ENCODE results near the gene NID2.

NID2 gene, protein sequence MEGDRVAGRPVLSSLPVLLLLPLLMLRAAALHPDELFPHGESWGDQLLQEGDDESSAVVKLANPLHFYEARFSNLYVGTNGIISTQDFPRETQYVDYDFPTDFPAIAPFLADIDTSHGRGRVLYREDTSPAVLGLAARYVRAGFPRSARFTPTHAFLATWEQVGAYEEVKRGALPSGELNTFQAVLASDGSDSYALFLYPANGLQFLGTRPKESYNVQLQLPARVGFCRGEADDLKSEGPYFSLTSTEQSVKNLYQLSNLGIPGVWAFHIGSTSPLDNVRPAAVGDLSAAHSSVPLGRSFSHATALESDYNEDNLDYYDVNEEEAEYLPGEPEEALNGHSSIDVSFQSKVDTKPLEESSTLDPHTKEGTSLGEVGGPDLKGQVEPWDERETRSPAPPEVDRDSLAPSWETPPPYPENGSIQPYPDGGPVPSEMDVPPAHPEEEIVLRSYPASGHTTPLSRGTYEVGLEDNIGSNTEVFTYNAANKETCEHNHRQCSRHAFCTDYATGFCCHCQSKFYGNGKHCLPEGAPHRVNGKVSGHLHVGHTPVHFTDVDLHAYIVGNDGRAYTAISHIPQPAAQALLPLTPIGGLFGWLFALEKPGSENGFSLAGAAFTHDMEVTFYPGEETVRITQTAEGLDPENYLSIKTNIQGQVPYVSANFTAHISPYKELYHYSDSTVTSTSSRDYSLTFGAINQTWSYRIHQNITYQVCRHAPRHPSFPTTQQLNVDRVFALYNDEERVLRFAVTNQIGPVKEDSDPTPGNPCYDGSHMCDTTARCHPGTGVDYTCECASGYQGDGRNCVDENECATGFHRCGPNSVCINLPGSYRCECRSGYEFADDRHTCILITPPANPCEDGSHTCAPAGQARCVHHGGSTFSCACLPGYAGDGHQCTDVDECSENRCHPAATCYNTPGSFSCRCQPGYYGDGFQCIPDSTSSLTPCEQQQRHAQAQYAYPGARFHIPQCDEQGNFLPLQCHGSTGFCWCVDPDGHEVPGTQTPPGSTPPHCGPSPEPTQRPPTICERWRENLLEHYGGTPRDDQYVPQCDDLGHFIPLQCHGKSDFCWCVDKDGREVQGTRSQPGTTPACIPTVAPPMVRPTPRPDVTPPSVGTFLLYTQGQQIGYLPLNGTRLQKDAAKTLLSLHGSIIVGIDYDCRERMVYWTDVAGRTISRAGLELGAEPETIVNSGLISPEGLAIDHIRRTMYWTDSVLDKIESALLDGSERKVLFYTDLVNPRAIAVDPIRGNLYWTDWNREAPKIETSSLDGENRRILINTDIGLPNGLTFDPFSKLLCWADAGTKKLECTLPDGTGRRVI (N-terminal part only)

DNA sequence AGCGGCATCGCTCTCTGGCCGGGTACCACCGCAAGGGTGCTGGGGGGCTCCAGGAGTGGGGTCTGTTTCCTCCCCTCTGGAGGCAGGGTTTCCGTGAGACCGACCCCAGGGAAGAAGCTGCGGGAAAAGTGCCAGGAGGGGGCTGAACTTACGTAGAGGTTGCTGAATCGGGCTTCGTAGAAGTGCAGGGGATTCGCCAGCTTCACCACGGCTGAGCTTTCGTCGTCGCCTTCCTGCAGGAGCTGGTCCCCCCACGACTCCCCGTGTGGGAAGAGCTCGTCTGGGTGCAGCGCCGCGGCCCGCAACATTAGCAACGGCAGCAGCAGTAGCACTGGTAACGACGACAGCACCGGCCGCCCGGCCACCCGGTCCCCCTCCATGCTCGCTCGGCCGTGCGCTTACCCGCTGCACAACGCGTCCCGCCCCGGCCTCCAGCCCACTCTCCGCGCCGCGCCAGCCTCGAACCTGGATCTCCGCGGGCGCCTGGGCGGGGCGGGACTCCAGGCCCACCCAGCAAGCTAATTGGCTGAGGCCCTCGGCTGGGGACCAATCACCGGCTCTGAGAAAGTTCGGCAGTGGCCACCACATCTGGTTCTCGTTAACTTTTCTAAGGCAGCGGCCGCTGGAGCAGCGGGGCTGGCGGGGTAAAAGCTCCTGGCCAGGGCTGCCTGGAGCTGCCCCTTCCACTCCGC, at the start of gene NID2:
Gene NID2, minus strand, starts transcription at position 445 of the 692 bp plus-strand sequence. Its CDS starts 65 bp downstream, at position 380.
- H3K36me3 ChIP-seq (ENCODE audit: control insufficient read depth, low read length), result no peaks in the 10 kb centered on the region
- H3K4me2 ChIP-seq (ENCODE audit: low read length), result no peak within 1 kb of the TSS
- no peaks in the 10 kb centered on the region for H3K4me1 ChIP-seq (ENCODE audit: control insufficient read depth, low read length)
- no peaks in the 10 kb centered on the region for H3K79me2 ChIP-seq (ENCODE audit: control insufficient read depth, low read length)
- no peak for TF ChIP-seq EZH2phosphoT487 (IDR thresholded peaks at IDR 0.05; ENCODE audit: borderline replicate concordance, low read length)
- peaks cover 10% of the 10 kb centered on the region for H3K9me3 ChIP-seq (ENCODE audit: control insufficient read depth, insufficient read depth, low read length)
- no peaks in the 10 kb centered on the region for H3K9me2 ChIP-seq (replicated peaks; ENCODE audit: control insufficient read depth, low read length)
- no peaks in the 10 kb centered on the region for H3F3A ChIP-seq (ENCODE audit: control insufficient read depth, insufficient read depth)
- peaks cover 7% of the 10 kb centered on the region; the same call in 1 of the 2 replicates for H3K27me3 ChIP-seq (ENCODE audit: control insufficient read depth, low read length)
- no peak within 1 kb of the TSS for H3K4me3 ChIP-seq (ENCODE audit: low read length)
- H4K20me1 ChIP-seq (ENCODE audit: control insufficient read depth, insufficient read depth, low read depth, low read length), result no peaks in the 10 kb centered on the region
- no peak within 1 kb of the TSS for H3K27ac ChIP-seq (ENCODE audit: low read depth, low read length)

DNA sequence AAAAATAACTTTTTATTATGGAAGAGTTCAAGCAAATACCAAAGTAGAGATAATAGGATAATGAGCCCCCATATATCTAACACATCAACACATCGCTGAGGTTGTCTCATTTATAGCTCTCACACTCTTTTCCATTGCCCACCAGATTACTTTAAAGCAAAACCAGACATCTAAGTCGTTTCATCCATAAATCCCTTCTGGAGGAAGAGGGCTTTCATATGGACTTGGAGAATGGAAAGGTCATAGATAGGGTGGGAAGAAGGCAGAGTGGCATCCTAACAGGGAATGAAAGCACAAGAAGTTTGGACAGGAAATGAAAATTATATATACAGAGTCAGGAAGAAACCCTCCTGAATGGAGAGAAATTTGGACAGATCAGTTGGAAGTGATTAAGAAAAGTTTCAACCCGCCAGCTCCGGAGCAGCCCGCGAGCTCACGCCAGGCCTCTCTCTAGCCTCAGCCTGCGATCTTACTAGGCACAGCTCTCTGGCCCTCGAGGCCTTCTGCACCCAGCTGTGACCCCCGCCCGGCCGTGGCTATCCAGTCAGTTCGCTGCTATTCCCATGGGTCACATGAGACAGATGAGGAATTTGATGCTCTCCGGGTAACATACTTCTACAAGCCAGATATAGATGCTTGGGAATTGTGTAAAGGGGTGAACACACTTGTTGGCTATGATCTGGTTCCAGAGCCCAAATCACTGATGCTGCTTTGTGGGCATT, 48.4 kb upstream of the NID2 start:
- H3K79me2 ChIP-seq (ENCODE audit: control insufficient read depth, low read length), result no peaks in the 10 kb centered on the region
- H3K4me2 ChIP-seq (ENCODE audit: low read length), result no peak overlapping the region
- no peak overlapping the region for H3K4me3 ChIP-seq (ENCODE audit: low read length)
- no peaks in the 10 kb centered on the region for H3K27me3 ChIP-seq (ENCODE audit: control insufficient read depth, low read length)
- H4K20me1 ChIP-seq (ENCODE audit: control insufficient read depth, insufficient read depth, low read depth, low read length), result no peaks in the 10 kb centered on the region
- H3K36me3 ChIP-seq (ENCODE audit: control insufficient read depth, low read length), result no peaks in the 10 kb centered on the region
- no peak for TF ChIP-seq EZH2phosphoT487 (IDR thresholded peaks at IDR 0.05; ENCODE audit: borderline replicate concordance, low read length)
- TF ChIP-seq, protein P1, sequence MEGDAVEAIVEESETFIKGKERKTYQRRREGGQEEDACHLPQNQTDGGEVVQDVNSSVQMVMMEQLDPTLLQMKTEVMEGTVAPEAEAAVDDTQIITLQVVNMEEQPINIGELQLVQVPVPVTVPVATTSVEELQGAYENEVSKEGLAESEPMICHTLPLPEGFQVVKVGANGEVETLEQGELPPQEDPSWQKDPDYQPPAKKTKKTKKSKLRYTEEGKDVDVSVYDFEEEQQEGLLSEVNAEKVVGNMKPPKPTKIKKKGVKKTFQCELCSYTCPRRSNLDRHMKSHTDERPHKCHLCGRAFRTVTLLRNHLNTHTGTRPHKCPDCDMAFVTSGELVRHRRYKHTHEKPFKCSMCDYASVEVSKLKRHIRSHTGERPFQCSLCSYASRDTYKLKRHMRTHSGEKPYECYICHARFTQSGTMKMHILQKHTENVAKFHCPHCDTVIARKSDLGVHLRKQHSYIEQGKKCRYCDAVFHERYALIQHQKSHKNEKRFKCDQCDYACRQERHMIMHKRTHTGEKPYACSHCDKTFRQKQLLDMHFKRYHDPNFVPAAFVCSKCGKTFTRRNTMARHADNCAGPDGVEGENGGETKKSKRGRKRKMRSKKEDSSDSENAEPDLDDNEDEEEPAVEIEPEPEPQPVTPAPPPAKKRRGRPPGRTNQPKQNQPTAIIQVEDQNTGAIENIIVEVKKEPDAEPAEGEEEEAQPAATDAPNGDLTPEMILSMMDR (IDR thresholded peaks at IDR 0.05; ENCODE audit: low read depth, low read length, poor library complexity, severe bottlenecking), result no peak
- H3K9me3 ChIP-seq (ENCODE audit: control insufficient read depth, insufficient read depth, low read length), result no peaks in the 10 kb centered on the region
- no peaks in the 10 kb centered on the region for H3K9me2 ChIP-seq (replicated peaks; ENCODE audit: control insufficient read depth, low read length)
- H3F3A ChIP-seq (ENCODE audit: control insufficient read depth, insufficient read depth), result no peaks in the 10 kb centered on the region
- H3K27ac ChIP-seq (ENCODE audit: low read depth, low read length), result no peak overlapping the region
- H3K4me1 ChIP-seq (ENCODE audit: control insufficient read depth, low read length), result peaks cover 8% of the 10 kb centered on the region

DNA sequence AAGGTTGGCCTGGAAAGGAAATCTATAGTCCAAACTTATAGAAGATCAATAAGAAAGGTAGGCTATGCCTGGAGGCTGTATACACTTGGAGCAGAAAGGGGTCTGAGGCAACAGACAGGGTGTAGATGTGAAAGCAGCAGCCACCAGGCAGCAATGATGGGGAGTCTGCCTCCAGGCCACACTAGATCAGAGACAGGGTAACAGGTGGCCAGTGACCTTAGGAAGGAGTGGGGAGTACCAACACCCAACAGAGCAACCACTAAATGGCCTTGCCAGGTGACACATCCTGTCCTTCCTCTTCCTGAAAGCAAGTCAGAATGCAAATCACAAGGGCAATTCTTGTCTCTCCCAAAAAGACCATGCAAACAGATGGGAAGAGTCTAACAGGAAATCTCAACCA, 46.4 kb upstream of the NID2 start:
- H3K4me3 ChIP-seq (ENCODE audit: low read length), result no peak overlapping the region
- no peak for TF ChIP-seq EZH2phosphoT487 (IDR thresholded peaks at IDR 0.05; ENCODE audit: borderline replicate concordance, low read length)
- TF ChIP-seq, protein P1 (IDR thresholded peaks at IDR 0.05; ENCODE audit: low read depth, low read length, poor library complexity, severe bottlenecking), result no peak
- H4K20me1 ChIP-seq (ENCODE audit: control insufficient read depth, insufficient read depth, low read depth, low read length), result no peaks in the 10 kb centered on the region
- H3K4me2 ChIP-seq (ENCODE audit: low read length), result no peak overlapping the region
- no peaks in the 10 kb centered on the region for H3F3A ChIP-seq (ENCODE audit: control insufficient read depth, insufficient read depth)
- peaks cover 8% of the 10 kb centered on the region for H3K4me1 ChIP-seq (ENCODE audit: control insufficient read depth, low read length)
- H3K9me2 ChIP-seq (replicated peaks; ENCODE audit: control insufficient read depth, low read length), result no peaks in the 10 kb centered on the region
- H3K27ac ChIP-seq (ENCODE audit: low read depth, low read length), result no peak overlapping the region
- no peaks in the 10 kb centered on the region for H3K79me2 ChIP-seq (ENCODE audit: control insufficient read depth, low read length)
- no peaks in the 10 kb centered on the region for H3K27me3 ChIP-seq (ENCODE audit: control insufficient read depth, low read length)
- H3K9me3 ChIP-seq (ENCODE audit: control insufficient read depth, insufficient read depth, low read length), result no peaks in the 10 kb centered on the region
- H3K36me3 ChIP-seq (ENCODE audit: control insufficient read depth, low read length), result no peaks in the 10 kb centered on the region

Data from DOHH2 (cell line).